IMR-90 (cell line): ENCODE data around the gene LMNB1. TPM values are rescaled to one million over a fixed set of nuclear protein-coding genes. Genes with fewer than 3 reads are reported as not detected.

Source experiments
- ATAC-seq: fragments of 200-7000 bp; cut with Tn5 transposase; 2 replicates; pipeline ENCODE4 v1.9.1; 2020; ENCODE audit warnings: low read depth, mild to moderate bottlenecking, moderate library complexity
- BruUV-seq: library from RNA; stranded (reverse); fragments of 400-500 nt; replicated peaks from 2 replicates; lab custom pipeline; 2021; lab: Mats Ljungman, UMichigan
- CTCF ChIA-PET: fragments of 300-600 bp; formaldehyde crosslinking; extraction: SDS; loops from one replicate; lab custom pipeline; 2021; ENCODE audit warnings: antibody characterized with exemption; lab: Yijun Ruan, JAX
- POLR2A ChIA-PET: fragments of 300-600 bp; sonication (Branson Sonifier 250); formaldehyde crosslinking; loops from one replicate; lab custom pipeline; 2022; ENCODE audit warnings: antibody characterized with exemption; ENCODE audit not compliant: unreplicated experiment; lab: Charles Lee
- DNase-seq: peaks from one replicate; pipeline ENCODE4 v3.0.0; 2013
- H2AFZ ChIP-seq: replicated peaks from 2 replicates; pipeline ENCODE3; 2013; ENCODE audit warnings: low read length, mild to moderate bottlenecking; ENCODE audit not compliant: poor library complexity
- H2AK5ac ChIP-seq: 2 replicates; pipeline ENCODE4 v1.6.1; 2013; ENCODE audit warnings: low read depth, low read length, inconsistent platforms
- H2AK9ac ChIP-seq: replicated peaks from 2 replicates; pipeline ENCODE3; 2013; ENCODE audit warnings: mild to moderate bottlenecking, low read depth, low read length, moderate library complexity; ENCODE audit not compliant: poor library complexity
- H2BK120ac ChIP-seq: 2 replicates; pipeline ENCODE4 v1.6.1; 2013; ENCODE audit warnings: low read depth, low read length, inconsistent platforms
- H2BK15ac ChIP-seq: 3 replicates; pipeline ENCODE4 v1.6.1; 2013; ENCODE audit warnings: low read depth, low read length, inconsistent platforms
- H2BK20ac ChIP-seq: 2 replicates; pipeline ENCODE4 v1.6.1; 2013; ENCODE audit warnings: low read depth, mild to moderate bottlenecking, inconsistent platforms, low read length, moderate library complexity
- H2BK5ac ChIP-seq: 2 replicates; pipeline ENCODE4 v1.6.1; 2013; ENCODE audit warnings: mild to moderate bottlenecking, low read depth, low read length, inconsistent platforms; ENCODE audit not compliant: poor library complexity, severe bottlenecking
- H3K14ac ChIP-seq: replicated peaks from 2 replicates; pipeline ENCODE4 v1.6.1; 2013; ENCODE audit warnings: low read depth, low read length, inconsistent platforms
- H3K18ac ChIP-seq: 2 replicates; pipeline ENCODE4 v1.6.1; 2013; ENCODE audit warnings: low read depth, low read length, control low read depth
- H3K23ac ChIP-seq: 2 replicates; pipeline ENCODE4 v1.6.1; 2013; ENCODE audit warnings: low read depth, low read length, inconsistent platforms
- H3K27ac ChIP-seq: 2 replicates; pipeline ENCODE4 v1.5.1; 2013; ENCODE audit warnings: mild to moderate bottlenecking, control low read depth, low read length; ENCODE audit not compliant: insufficient read depth
- H3K27me3 ChIP-seq: 2 replicates; pipeline ENCODE4 v1.6.1; 2013; ENCODE audit warnings: low read length; ENCODE audit not compliant: control insufficient read depth, insufficient read depth
- H3K36me3 ChIP-seq: 2 replicates; pipeline ENCODE4 v1.6.1; 2013; ENCODE audit warnings: low read length, mixed read lengths; ENCODE audit not compliant: control insufficient read depth, insufficient read depth
- H3K4ac ChIP-seq: 2 replicates; pipeline ENCODE4 v1.6.1; 2013; ENCODE audit warnings: low read depth, low read length, inconsistent platforms
- H3K4me1 ChIP-seq: 2 replicates; pipeline ENCODE4 v1.6.1; 2013; ENCODE audit warnings: low read length, mixed read lengths; ENCODE audit not compliant: control insufficient read depth, insufficient read depth
- H3K4me2 ChIP-seq: 2 replicates; pipeline ENCODE4 v1.6.1; 2013; ENCODE audit warnings: low read depth, mild to moderate bottlenecking, control low read depth, low read length, moderate library complexity
- H3K4me3 ChIP-seq: 2 replicates; pipeline ENCODE4 v1.5.1; 2013; ENCODE audit warnings: low read depth, mild to moderate bottlenecking, control low read depth, low read length, moderate library complexity; ENCODE audit not compliant: insufficient read depth
- H3K56ac ChIP-seq: 2 replicates; pipeline ENCODE4 v1.6.1; 2013; ENCODE audit warnings: low read length, inconsistent platforms; ENCODE audit not compliant: insufficient read depth; ENCODE audit errors: extremely low read depth
- H3K79me1 ChIP-seq, 2 experiments: 2 replicates each; pipeline ENCODE4 v1.6.1; 2013; ENCODE audit warnings: low read length in 2 of 2, inconsistent platforms in 1 of 2, low read depth in 1 of 2
- H3K9ac ChIP-seq: 2 replicates; pipeline ENCODE4 v1.6.1; 2013; ENCODE audit warnings: low read depth, low read length, control low read depth
- H3K9me1 ChIP-seq: 2 replicates; pipeline ENCODE4 v1.6.1; 2013; ENCODE audit warnings: low read length, inconsistent platforms; ENCODE audit not compliant: insufficient read depth
- H3K9me3 ChIP-seq: 2 replicates; pipeline ENCODE4 v1.6.1; 2013; ENCODE audit warnings: low read length; ENCODE audit not compliant: control insufficient read depth, insufficient read depth
- H4K20me1 ChIP-seq: 2 replicates; pipeline ENCODE4 v1.6.1; 2013; ENCODE audit warnings: low read length, inconsistent platforms; ENCODE audit not compliant: insufficient read depth
- H4K5ac ChIP-seq: 2 replicates; pipeline ENCODE4 v1.6.1; 2013; ENCODE audit warnings: mild to moderate bottlenecking, low read depth, low read length, control low read depth
- H4K8ac ChIP-seq, 2 experiments: 2 replicates each; pipeline ENCODE4 v1.6.1; 2013; ENCODE audit warnings: low read depth in 2 of 2, low read length in 2 of 2, control low read depth in 1 of 2, inconsistent platforms in 1 of 2
- H4K91ac ChIP-seq: 2 replicates; pipeline ENCODE4 v1.6.1; 2013; ENCODE audit warnings: low read depth, low read length, inconsistent platforms; ENCODE audit not compliant: insufficient read depth
- CHD1 ChIP-seq: IDR thresholded peaks from 2 replicates; pipeline ENCODE4 v1.6.1; 2012; ENCODE audit warnings: low read depth, low read length, improper control_type of control experiment
- CTCF ChIP-seq: conservative IDR thresholded peaks from 2 replicates; pipeline ENCODE4 v1.5.1; 2012; ENCODE audit warnings: mild to moderate bottlenecking, low read depth, low read length, improper control_type of control experiment
- FOS ChIP-seq: fragments of 150-350 bp; IDR thresholded peaks from 2 replicates; pipeline ENCODE4 v1.6.1; 2016; ENCODE audit warnings: low read depth, low read length
- MAFK ChIP-seq: IDR thresholded peaks from 2 replicates; pipeline ENCODE4 v1.6.1; 2012; ENCODE audit warnings: low read depth, low read length, improper control_type of control experiment
- MXI1 ChIP-seq: IDR thresholded peaks from 2 replicates; pipeline ENCODE4 v1.6.1; 2012; ENCODE audit warnings: low read depth, mild to moderate bottlenecking, low read length, moderate library complexity, borderline replicate concordance
- NFE2L2 ChIP-seq: fragments of 150-350 bp; IDR thresholded peaks from 2 replicates; pipeline ENCODE4 v1.6.1; 2016; ENCODE audit warnings: low read depth, mild to moderate bottlenecking, low read length
- POLR2A ChIP-seq: IDR thresholded peaks from 2 replicates; pipeline ENCODE4 v1.6.1; 2012; ENCODE audit warnings: mild to moderate bottlenecking, low read depth, low read length
- RAD21 ChIP-seq: IDR thresholded peaks from 2 replicates; pipeline ENCODE4 v1.6.1; 2012; ENCODE audit warnings: low read length, improper control_type of control experiment
- RCOR1 ChIP-seq: IDR thresholded peaks from 2 replicates; pipeline ENCODE4 v1.6.1; 2012; ENCODE audit warnings: mild to moderate bottlenecking, low read length, improper control_type of control experiment; ENCODE audit not compliant: insufficient replicate concordance
- SMC3 ChIP-seq: fragments of 150-350 bp; IDR thresholded peaks from 2 replicates; pipeline ENCODE4 v1.6.1; 2016; ENCODE audit warnings: low read depth, mild to moderate bottlenecking, antibody characterized with exemption, low read length, moderate library complexity
- USF2 ChIP-seq: fragments of 150-350 bp; IDR thresholded peaks from 2 replicates; pipeline ENCODE4 v1.6.1; 2017; ENCODE audit warnings: mild to moderate bottlenecking, antibody characterized with exemption, low read length, low read depth
- WGBS, 2 experiments: methylation state at CpG; one replicate each; pipeline versions ENCODE4 v1.1.5 to v1.1.7; 2013; ENCODE audit warnings: missing lambda C conversion rate in 2 of 2; ENCODE audit not compliant: insufficient read length in 1 of 2; ENCODE audit errors: extremely low coverage in 2 of 2; 5-methylcytosine and 5-hydroxymethylcytosine counted together
- dilution Hi-C: fragments of 300-500 bp; cut with HindIII; formaldehyde crosslinking; loops from one replicate; pipeline ENCODE4 v1.14.3; 2018; ENCODE audit warnings: low sequenced_read_pairs; ENCODE audit not compliant: unreplicated experiment
- in situ Hi-C: fragments of 300-500 bp; cut with MboI; formaldehyde crosslinking; loops from 3 replicates; pipeline ENCODE4 v1.14.3; 2019; ENCODE audit warnings: low sequenced_read_pairs, inconsistent platforms, mixed read lengths
- intact Hi-C: fragments of 100-400 bp; cut with micrococcal nuclease; formaldehyde crosslinking; loops from 2 replicates; pipeline ENCODE4 v1.10.0; 2022
- polyA plus RNA-seq, 3 experiments: library from polyadenylated mRNA; depleted of rRNA; stranded (reverse); fragments of >200 nt; gene quantifications; 2 replicates each; pipeline ENCODE4 v1.2.3, GENCODE V29; 2012; ENCODE audit warnings: low replicate concordance in 1 of 3
- total RNA-seq: library from RNA; depleted of rRNA; stranded (reverse); fragments of >200 nt; gene quantifications from 2 replicates; pipeline ENCODE4 v1.2.3, GENCODE V29; 2012

Gene LMNB1
- total and polyA plus RNA-seq, 2 of the 4 experiments (the other 2 are of a cell fraction) = 36.0 to 53.6 TPM

GRCh38 chr5:126878085-126878484, 101.1 kb downstream of the LMNB1 start:
- BruUV-seq = no TSS peak

More at GRCh38 chr5:126878085-126878484, 101.1 kb downstream of the LMNB1 start:
- Histone ChIP-seq H4K20me1 (no peaks in the 10 kb centered on the region), H3K27ac (no peak overlapping the region), H3K23ac (no peak overlapping the region), H2BK15ac (no peak overlapping the region), H2AK9ac (no peak overlapping the region), H3K79me1 (no peaks in the 10 kb centered on the region; a peak in 1 of 4 replicates), H3K4me3 (no peak overlapping the region), H3K36me3 (no peaks in the 10 kb centered on the region), H2AFZ (no peak overlapping the region), H3K4me2 (no peak overlapping the region), H3K9me3 (no peaks in the 10 kb centered on the region), H3K9ac (no peak overlapping the region), H3K14ac (no peak overlapping the region), H3K56ac (no peak overlapping the region), H2BK5ac (no peak overlapping the region), H3K27me3 (no peaks in the 10 kb centered on the region), H4K91ac (no peak overlapping the region), H2BK120ac (no peak overlapping the region), H3K9me1 (peaks cover 4% of the 10 kb centered on the region; the same call in 1 of the 2 replicates), H4K8ac (no peak overlapping the region), H2AK5ac (no peak overlapping the region), H3K18ac (no peak overlapping the region), H3K4me1 (no peaks in the 10 kb centered on the region; the same call in 1 of the 2 replicates), H4K5ac (no peak overlapping the region), H2BK20ac (no peak overlapping the region), H3K4ac (no peak overlapping the region)
- intact Hi-C loops = no loop called here
- DNase-seq = no peak
- WGBS, 2 experiments = 73% methylated on average over 8 of the region's 13 CpGs; no CpG with 5 or more reads in 1 of the 2 experiments
- POLR2A ChIA-PET = no interaction called here
- CTCF ChIA-PET = no interaction called here
- ATAC-seq = no peak
- TF ChIP-seq POLR2A (no peak), MAFK (no peak), CTCF (no peak), FOS (no peak), CHD1 (no peak), RAD21 (no peak), RCOR1 (no peak), USF2 (no peak), SMC3 (no peak), NFE2L2 (no peak), MXI1 (no peak)
- dilution Hi-C loops = no loop called here
- in situ Hi-C loops = no loop called here
